ENCODE measurements around the gene SOX6.

SOX6 gene

DNA sequence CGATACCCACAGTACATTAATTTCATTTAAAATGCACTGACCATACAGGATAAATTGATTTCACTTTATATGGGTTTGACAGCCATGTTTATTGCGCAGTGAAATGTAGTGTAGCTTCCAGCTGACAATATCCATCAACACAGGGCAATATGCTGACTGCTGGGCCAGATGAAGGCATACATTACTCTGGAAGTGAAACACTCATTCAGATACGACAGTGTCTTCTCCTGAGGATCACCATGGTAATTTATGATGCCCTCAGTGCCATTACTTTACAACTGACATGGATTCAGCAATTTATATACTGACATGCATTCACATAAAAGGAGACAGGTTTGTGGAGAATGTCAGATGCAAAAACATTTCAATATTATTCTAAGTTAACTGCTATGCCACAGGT is 365.1 kb downstream of the SOX6 start:
- DNase-seq, result no peak
- TF ChIP-seq, protein P1, sequence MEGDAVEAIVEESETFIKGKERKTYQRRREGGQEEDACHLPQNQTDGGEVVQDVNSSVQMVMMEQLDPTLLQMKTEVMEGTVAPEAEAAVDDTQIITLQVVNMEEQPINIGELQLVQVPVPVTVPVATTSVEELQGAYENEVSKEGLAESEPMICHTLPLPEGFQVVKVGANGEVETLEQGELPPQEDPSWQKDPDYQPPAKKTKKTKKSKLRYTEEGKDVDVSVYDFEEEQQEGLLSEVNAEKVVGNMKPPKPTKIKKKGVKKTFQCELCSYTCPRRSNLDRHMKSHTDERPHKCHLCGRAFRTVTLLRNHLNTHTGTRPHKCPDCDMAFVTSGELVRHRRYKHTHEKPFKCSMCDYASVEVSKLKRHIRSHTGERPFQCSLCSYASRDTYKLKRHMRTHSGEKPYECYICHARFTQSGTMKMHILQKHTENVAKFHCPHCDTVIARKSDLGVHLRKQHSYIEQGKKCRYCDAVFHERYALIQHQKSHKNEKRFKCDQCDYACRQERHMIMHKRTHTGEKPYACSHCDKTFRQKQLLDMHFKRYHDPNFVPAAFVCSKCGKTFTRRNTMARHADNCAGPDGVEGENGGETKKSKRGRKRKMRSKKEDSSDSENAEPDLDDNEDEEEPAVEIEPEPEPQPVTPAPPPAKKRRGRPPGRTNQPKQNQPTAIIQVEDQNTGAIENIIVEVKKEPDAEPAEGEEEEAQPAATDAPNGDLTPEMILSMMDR (IDR thresholded peaks at IDR 0.05; ENCODE audit: low read depth, low read length, missing control alignments), result no peak
- no peak overlapping the region for H3K4me3 ChIP-seq (ENCODE audit: low read depth, low read length)
- H3K36me3 ChIP-seq (replicated peaks), result no peaks in the 10 kb centered on the region
- no peak overlapping the region for H3K27ac ChIP-seq
- H3K27me3 ChIP-seq (replicated peaks), result no peaks in the 10 kb centered on the region
- in situ Hi-C loops (cut with HindIII; ENCODE audit: low pct_ligation_motif_present, low sequenced_read_pairs), result no loop called here

DNA sequence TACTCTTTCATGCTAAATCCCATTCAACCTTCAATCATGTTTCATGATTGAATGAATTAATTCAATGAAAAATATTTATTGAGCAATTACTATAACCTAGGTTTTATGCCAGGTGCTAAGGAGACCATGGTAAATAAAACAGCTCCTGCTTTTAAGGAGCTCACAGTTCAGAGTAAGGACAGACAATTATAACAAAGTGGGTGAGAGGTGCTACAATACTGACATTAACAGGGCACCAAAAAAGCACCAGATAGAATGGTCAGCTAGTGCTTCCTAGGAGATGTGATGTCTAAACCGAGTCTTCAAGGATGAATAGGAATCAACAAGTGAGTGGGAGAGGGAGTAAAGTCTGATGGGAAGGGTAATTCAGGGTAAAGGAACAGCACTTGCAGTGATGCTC is 366.7 kb downstream of the SOX6 start:
- no peaks in the 10 kb centered on the region for H3K27me3 ChIP-seq (replicated peaks)
- in situ Hi-C loops (cut with HindIII; ENCODE audit: low pct_ligation_motif_present, low sequenced_read_pairs), result no loop called here
- no peak overlapping the region for H3K27ac ChIP-seq
- TF ChIP-seq, protein P1 (IDR thresholded peaks at IDR 0.05; ENCODE audit: low read depth, low read length, missing control alignments), result no peak
- no peaks in the 10 kb centered on the region for H3K36me3 ChIP-seq (replicated peaks)
- no peak for DNase-seq
- H3K4me3 ChIP-seq (ENCODE audit: low read depth, low read length), result no peak overlapping the region

DNA sequence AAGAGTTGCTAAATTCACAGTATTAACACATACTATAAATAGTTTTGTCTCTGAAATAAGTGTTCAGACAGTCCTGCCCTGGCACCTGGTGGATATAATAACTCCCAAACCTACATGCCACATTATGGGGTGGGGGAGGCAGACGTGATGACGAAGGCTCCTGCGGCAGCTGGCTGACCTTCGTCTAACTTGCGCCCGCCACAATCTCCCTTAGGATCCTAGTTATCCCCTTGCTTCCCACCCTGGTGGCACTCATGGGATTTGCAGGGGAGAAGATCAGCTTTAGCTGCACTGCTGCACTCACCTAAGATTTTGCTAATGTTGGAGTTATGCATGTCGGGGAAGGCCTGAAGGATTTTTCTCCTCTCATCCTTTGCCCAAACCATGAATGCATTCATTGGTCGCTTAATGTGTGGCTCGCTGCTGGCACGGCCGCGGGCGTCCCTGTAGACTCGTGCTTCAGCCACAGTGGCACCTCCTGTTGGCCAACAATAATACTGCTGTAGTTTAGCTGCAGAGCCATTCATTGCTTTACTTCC is 367.6 kb downstream of the SOX6 start:
- Histone ChIP-seq H3K27ac (no peak overlapping the region), H3K36me3 (replicated peaks) (no peaks in the 10 kb centered on the region), H3K4me3 (ENCODE audit: low read depth, low read length) (no peak overlapping the region), H3K27me3 (replicated peaks) (no peaks in the 10 kb centered on the region)
- DNase-seq, result no peak
- in situ Hi-C loops (cut with HindIII; ENCODE audit: low pct_ligation_motif_present, low sequenced_read_pairs), result no loop called here
- TF ChIP-seq, protein P1 (IDR thresholded peaks at IDR 0.05; ENCODE audit: low read depth, low read length, missing control alignments), result peak; percentile 36

DNA sequence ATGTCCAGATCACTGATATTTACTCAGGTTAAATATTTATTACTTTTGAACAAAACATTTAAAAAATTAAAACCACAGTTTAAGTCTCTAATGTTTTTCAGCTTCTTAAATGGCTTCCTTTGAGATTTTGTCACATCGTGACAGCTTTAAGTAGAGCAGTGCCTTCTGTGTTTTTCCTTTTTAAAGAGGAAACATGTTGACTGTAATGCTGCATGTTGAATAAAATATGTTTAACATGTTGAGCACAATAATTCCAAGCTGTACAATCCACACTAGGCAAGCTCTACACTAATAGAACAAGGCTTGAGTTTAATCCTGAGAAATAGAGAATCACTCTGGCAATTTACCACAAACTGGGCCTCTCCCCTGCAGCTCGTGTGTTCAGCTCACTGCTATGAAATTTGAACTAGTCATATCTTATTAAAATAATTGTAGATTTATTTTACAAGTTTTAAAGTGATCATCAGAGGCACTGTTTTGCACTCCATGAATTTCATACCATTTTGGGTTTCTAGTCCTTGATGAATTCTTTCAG is 368.3 kb downstream of the SOX6 start:
- H3K36me3 ChIP-seq (replicated peaks), result no peaks in the 10 kb centered on the region
- no peak overlapping the region for H3K4me3 ChIP-seq (ENCODE audit: low read depth, low read length)
- H3K27ac ChIP-seq, result no peak overlapping the region
- no peak for DNase-seq
- in situ Hi-C loops (cut with HindIII; ENCODE audit: low pct_ligation_motif_present, low sequenced_read_pairs), result no loop called here
- H3K27me3 ChIP-seq (replicated peaks), result no peaks in the 10 kb centered on the region
- TF ChIP-seq, protein P1 (IDR thresholded peaks at IDR 0.05; ENCODE audit: low read depth, low read length, missing control alignments), result no peak

DNA sequence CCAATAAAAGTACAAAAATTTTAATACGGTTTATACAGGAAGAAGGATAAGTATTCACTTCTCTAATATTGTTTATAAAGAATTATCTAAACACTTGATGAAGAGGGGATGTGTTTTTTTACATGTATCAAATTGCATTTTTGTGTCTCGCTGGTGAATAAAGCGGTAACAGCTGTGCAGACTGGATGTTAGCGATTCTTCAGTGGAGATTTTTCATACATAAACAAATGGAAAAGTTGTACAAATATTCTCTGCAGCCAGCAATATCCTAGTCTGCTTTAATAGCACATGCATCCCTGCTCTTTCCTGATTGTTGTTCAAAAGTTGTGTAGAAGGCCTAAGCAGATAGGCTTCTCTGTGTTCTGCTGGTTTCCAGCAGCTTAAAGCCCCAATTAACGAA is 369.3 kb downstream of the SOX6 start:
- Histone ChIP-seq H3K27me3 (replicated peaks) (no peaks in the 10 kb centered on the region), H3K4me3 (ENCODE audit: low read depth, low read length) (no peak overlapping the region), H3K36me3 (replicated peaks) (no peaks in the 10 kb centered on the region), H3K27ac (no peak overlapping the region)
- DNase-seq, result no peak
- in situ Hi-C loops (cut with HindIII; ENCODE audit: low pct_ligation_motif_present, low sequenced_read_pairs), result no loop called here
- TF ChIP-seq, protein P1 (IDR thresholded peaks at IDR 0.05; ENCODE audit: low read depth, low read length, missing control alignments), result no peak

DNA sequence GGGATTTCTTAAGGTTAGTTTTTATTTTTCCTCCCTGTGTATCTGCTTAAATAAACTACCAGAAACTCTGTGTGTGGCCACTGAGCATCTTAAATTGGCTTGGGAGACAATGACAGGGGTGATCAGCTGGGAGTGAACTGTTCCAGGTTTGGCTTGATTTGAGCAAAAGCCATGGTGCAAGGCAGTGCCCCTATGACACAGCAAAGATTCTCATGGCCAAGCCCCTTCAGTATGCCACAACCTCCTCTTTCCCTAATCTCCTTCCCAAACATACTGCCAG is 370.5 kb downstream of the SOX6 start:
- Histone ChIP-seq H3K4me3 (ENCODE audit: low read depth, low read length) (no peak overlapping the region), H3K27me3 (replicated peaks) (no peaks in the 10 kb centered on the region), H3K27ac (no peak overlapping the region), H3K36me3 (replicated peaks) (no peaks in the 10 kb centered on the region)
- in situ Hi-C loops (cut with HindIII; ENCODE audit: low pct_ligation_motif_present, low sequenced_read_pairs), result no loop called here
- TF ChIP-seq, protein P1 (IDR thresholded peaks at IDR 0.05; ENCODE audit: low read depth, low read length, missing control alignments), result no peak
- DNase-seq, result no peak

Data from brain microvascular endothelial cell (primary cell).